Sigmoid colon (tissue), 4 donors: ENCODE results near the gene TCF7L2.

Experiments used
- EP300 ChIP-seq, 4 donors: sonication (generic); formaldehyde crosslinking; IDR thresholded peaks; one replicate each; pipeline ENCODE4 v1.6.1; 2017; ENCODE audit warnings: antibody characterized with exemption in 4 of 4
- POLR2AphosphoS5 ChIP-seq, 4 donors: sonication (generic); formaldehyde crosslinking; IDR thresholded peaks; one replicate each; pipeline ENCODE4 v1.6.1; 2017; ENCODE audit warnings: antibody characterized with exemption in 4 of 4
- TF ChIP-seq, protein P1 (sequence below), 4 experiments: fragments of 450-650 bp in 3 of 4; fragments of 200-600 bp in 1 of 4; IDR thresholded peaks; one replicate each; pipeline ENCODE4 v1.5.1; 2016 to 2019; ENCODE audit warnings: antibody characterized with exemption in 4 of 4, mild to moderate bottlenecking in 3 of 4, moderate library complexity in 2 of 4

DNA sequence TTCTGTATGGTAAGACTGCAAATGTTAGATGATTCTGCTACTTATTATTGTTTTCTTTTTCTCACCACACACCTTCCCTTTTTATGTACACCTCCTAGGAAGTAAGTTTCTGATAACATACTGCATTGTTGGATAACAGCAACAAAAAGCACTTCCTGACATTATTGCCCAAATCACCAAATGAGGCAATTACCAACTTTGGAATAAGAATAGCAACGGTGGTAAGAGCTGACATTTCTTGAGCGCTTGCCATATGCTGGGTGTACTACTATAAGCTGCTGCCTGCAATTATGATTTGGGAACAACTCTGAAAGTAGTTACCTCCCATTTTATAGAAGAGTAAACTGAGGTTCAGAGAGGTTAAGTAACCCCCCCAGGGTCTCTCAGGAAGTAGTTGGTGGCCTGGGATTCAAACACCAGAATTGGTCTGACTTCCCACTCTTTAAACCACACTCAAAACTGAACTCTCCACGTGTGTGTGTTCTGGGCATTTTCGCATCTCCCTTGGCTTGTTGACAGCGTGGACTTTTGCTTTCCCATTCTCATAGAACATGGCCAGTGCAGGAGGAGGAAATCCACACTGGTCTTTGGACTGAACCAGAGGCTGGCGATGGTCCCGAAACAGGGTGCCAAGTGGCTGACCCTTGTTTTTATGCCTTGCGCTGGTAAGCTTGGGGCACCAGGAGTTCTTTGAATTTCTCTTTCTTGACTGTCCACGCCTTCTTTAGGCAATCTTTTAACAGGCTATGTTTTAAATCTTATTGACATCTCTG lies 71.4 kb downstream of the TCF7L2 start:
- TF ChIP-seq, protein P1, sequence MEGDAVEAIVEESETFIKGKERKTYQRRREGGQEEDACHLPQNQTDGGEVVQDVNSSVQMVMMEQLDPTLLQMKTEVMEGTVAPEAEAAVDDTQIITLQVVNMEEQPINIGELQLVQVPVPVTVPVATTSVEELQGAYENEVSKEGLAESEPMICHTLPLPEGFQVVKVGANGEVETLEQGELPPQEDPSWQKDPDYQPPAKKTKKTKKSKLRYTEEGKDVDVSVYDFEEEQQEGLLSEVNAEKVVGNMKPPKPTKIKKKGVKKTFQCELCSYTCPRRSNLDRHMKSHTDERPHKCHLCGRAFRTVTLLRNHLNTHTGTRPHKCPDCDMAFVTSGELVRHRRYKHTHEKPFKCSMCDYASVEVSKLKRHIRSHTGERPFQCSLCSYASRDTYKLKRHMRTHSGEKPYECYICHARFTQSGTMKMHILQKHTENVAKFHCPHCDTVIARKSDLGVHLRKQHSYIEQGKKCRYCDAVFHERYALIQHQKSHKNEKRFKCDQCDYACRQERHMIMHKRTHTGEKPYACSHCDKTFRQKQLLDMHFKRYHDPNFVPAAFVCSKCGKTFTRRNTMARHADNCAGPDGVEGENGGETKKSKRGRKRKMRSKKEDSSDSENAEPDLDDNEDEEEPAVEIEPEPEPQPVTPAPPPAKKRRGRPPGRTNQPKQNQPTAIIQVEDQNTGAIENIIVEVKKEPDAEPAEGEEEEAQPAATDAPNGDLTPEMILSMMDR (IDR thresholded peaks at IDR 0.05): no peak
- TF ChIP-seq POLR2AphosphoS5 (IDR thresholded peaks at IDR 0.05) (no peak), EP300 (IDR thresholded peaks at IDR 0.05) (no peak)
